ENCODE data around the gene CYB5R4.

CYB5R4 gene, protein sequence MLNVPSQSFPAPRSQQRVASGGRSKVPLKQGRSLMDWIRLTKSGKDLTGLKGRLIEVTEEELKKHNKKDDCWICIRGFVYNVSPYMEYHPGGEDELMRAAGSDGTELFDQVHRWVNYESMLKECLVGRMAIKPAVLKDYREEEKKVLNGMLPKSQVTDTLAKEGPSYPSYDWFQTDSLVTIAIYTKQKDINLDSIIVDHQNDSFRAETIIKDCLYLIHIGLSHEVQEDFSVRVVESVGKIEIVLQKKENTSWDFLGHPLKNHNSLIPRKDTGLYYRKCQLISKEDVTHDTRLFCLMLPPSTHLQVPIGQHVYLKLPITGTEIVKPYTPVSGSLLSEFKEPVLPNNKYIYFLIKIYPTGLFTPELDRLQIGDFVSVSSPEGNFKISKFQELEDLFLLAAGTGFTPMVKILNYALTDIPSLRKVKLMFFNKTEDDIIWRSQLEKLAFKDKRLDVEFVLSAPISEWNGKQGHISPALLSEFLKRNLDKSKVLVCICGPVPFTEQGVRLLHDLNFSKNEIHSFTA

DNA sequence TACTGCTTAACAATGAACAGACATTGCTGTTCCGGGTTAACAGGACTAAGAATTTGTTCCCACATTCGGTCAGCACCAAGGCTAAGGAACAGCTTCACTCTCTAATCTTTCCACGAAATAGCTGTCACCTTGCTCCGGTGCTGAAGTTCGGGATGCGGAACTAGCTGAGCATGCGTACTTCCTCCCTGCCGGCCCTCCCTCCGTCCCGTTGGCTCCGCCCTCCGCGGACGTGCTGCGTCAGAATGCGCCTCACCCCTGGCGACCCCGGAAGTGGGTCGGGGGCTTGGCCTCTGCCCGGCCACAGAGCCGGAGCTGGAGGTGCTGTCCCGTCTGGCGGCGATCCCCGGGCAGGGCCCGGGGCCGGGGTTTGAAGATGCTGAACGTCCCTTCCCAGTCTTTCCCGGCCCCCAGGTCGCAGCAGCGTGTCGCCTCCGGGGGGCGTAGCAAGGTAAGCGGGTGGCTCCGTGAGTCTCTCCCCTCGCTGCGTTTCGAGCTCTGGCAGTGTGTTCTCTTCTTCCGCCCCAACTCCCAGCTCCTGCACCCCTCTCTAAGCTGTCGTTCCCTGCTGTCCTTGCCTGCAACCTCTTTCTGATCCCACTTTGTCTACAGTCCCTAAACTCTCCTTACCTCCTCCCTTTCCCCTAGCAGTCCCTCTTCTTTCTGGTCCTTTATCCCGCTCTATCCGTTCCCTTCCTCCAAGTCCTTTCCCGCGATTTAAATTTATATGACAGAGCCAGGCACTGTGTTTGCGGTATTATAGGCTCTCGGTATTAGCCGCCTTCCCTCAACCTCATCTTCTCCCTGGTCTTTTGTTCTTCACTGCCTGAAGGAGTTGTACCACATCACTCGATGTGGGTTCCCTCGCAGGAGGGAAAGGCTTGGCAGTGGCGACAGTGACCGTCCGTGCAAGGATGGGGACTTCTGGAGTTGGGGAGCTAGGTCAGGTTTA is at the start of gene CYB5R4:
Gene CYB5R4 (plus strand): TSS at position 280 of the 949 bp plus-strand sequence. CDS start 94 bp downstream, at position 374.
- peak; percentile 97 for DNase-seq

DNA sequence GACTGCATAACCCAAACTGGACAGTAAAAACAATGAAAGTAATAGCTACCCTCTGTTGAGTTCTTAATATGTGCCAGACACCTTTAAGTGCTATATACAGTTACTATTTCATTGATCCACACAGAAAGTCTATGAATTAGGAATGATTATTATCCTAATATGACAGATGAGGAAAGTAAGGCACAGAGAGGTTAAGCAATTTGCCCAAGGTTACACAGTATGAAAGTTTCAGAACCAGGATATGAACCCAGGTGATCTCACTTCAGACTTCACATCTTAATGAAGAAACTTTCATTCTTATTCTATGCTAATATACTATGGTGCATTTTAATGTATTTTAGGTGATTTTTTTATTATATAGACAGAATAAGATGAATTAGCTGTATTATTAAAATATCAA is 46.9 kb upstream of the CYB5R4 start:
- DNase-seq = no peak

DNA sequence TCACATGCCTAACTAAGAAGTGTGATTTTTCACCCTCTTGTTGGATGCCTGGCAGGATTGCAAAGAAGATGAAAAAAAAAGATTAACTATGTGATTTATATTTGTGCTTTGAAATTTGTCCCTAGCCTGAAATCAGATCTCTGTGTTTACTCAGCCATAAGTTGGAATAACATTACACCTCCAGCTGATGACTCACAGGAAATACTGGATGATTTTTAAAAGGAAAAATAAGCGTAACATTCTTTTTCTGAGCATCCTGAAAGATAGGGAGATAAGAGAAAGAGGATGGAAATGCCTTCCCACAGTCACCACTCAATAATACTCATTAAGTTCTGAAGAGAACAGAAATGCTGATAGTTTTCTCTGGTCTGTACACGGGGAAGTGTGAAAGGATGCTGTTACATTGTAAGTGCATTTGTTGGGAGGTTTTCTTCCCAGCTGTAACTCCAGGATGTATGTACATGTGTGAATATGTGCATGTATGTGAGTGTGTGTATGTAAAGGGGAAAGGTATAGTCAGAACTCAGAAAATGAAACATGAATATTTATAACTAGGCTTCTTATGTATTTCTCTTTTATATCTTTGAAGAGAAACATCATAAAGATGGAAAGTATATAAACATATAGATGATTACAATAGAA is 43.7 kb upstream of the CYB5R4 start:
- DNase-seq = no peak

DNA sequence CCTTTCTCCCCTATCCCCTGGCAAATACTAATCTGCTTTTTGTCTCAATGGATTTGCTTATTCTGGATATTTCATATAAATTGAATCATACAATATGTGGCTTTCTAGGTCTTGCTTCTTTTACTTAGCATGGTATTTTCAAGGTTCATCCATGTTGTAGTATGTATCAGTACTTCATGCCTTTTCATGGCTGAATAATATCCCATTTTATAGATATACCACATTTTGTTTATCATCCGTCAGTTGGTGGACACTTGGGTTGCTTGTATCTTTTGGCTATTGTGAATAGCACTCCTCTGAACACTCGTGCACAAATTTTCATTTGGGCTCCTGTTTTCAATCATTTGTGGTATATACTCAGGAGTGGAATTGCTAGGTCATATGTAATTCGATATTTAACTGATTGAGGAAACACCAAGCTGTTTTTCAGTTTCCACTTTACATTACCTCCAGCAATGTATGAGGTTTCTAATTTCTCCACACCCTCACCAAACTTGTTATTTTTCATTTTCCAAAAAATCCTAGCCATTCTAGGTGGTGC is 36.8 kb upstream of the CYB5R4 start:
- no peak for DNase-seq

DNA sequence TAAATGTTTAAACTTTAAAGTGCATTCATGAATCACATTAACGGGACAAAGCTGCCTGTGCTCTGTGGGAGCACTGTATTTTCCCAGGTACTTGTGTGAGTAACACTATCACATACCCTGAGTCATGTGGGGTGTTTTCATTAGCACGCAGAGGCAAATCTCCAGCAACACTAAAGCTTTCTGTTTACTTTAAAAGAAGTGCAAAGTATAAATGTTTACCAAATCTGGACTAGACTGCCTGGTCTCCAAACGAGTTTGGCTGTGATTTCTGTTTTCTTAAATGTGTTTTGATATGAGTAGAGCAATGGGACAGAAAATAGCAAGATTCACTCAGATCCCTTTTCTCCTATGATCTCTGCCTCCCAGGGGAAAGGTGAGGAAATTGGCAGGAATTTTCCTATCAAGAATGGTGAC is 35.1 kb upstream of the CYB5R4 start:
- no peak for DNase-seq

DNA sequence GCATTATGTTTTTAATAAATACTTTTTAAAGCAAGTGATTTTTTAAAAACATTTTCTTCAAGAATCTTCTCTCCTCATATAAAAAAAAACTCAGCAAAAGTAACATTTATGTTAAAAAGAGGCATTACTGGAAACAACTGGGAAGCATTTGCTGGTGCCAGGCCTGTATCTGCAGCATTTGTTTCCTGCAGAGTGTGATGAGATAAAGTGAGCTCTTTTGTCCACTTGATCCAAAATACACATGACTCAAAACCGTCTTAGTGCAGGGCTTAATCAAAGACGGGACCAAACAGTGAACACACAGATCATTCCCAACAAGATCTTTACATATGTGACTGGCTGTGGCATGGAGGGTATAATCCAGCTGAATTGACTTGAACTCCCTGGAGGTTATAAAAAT is 34.7 kb upstream of the CYB5R4 start:
- no peak for DNase-seq

DNA sequence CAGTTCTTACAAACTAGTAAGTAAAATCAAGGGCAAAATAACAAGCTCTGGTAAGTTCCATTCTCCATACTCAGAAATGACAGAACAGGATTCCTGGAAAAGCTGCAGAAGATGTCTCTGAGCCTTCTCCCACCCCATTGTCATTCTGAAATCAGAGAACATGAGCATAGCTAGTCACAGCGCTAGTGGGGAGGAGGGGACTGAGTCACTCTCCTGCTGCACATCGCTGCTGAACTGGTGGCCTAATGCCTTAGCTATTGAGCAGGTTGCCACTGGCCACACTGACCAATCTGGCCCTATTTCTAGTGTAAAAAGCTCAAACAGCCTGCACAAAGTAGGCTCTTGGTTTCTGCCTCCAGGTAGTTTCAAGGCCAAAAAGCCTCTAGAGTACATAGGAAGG is 32.4 kb upstream of the CYB5R4 start:
- DNase-seq = no peak

DNA sequence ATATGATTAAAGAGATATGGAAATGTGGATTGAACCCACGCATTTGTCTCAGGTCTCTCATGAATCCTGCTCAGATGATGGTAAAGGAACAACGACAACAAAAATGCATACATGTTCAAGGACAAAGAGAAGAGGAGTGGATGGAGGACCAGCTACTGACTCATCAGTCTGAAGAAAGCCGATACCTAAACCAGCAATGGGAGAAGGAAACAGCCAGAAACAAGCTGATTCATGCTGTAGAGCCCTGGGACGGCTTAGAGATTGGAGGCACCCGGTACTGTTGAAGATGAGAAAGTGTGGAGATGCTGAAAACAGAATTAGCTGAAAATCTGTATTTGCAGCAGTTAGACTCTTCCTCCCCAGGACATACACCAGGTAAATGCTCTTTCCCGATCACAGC is 20.8 kb upstream of the CYB5R4 start:
- DNase-seq = no peak

DNA sequence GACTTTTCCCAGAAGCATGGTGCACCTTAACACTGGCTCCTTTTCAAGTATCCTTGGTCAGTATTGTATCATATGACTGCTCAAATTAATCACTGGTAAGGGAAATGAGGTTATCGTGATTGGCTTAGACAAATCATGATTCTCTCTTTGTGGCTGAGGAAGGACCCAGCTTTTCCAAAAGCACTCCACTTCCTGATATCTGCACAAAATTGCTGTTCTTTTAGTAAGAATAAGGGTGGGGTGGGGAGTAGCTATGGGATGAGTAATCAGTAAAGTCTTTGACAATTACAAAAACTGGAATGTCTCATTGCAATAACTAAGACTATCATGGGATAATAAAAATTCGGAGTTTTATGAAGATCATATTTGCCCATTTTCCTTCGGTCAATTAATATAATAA is 15.3 kb upstream of the CYB5R4 start:
- DNase-seq = no peak

DNA sequence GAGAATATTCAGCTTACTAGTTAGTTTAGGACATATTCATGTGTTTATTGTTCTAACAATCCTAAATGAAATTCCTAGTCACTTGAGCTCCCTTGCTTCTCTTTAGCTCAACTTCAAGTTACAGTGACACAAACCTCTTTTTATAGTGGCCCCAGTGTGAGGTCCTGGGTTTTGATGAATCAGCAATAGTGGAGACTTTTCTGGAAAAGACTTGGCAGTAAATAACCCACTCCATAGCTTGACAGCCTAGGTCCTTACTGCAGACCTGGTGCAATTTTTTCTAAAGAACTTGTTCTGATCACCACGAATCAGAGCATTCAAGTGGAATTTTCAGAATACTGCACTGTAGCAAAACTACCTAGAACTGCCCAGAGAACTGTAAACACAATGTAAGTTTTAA is 13.2 kb upstream of the CYB5R4 start:
- no peak for DNase-seq

DNA sequence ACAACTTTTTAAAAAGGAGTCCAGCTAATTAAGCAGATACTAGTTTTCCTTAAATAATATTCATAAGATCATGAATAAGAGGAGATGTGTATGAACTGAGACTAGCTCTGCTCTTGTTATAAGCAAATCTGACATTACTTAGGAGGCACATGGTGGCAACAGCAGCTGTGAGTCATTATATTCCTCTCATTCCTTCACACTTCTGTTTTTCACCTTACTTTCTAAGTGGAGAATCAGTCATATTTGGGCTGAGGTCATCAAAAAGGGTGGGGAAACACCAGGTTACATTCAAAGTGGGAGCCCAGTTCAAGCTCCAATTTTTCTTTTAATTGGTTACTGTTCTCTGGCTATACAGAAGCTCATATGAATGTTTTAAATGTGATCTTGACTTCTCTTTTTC is 12.3 kb upstream of the CYB5R4 start:
- no peak for DNase-seq

DNA sequence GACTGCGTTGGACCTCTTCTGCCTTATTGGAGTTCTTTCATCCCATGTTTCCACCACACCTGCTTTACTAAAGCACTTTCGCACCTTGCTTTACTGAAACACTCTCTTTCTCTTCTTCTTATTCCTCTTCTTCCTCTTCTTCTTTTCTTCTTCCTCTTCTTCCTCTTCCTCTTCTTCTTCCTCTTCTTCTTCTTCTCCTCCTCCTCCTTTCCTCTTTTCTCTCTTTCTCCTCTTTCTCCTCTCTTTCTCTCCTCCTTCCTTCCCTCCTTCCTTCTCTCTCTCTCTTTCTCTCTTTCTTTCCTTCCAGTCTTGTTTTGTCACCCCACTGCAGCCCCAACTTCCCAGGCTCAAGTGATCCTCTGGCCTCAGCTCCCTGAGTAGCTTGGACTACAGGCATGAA is 10.4 kb upstream of the CYB5R4 start:
- DNase-seq = no peak

DNA sequence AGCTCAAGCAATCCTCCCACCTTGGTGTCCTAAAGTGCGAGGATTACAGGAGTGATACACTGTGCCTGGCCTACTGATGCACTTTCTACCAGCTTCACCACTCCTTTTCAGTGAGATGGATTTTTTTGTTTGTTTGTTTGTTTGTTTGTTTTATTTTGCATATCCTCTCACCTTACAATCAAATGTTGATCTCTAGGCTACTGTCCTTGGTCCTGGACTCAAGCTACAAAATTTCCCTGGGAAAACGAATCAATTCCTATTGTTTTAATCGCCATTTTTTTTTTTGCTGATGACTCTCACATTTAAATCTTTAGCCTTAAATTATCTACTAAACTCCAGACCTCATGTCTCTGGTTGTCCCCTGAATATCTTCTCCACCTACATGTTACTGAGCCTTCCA is 9.9 kb upstream of the CYB5R4 start:
- DNase-seq = no peak

DNA sequence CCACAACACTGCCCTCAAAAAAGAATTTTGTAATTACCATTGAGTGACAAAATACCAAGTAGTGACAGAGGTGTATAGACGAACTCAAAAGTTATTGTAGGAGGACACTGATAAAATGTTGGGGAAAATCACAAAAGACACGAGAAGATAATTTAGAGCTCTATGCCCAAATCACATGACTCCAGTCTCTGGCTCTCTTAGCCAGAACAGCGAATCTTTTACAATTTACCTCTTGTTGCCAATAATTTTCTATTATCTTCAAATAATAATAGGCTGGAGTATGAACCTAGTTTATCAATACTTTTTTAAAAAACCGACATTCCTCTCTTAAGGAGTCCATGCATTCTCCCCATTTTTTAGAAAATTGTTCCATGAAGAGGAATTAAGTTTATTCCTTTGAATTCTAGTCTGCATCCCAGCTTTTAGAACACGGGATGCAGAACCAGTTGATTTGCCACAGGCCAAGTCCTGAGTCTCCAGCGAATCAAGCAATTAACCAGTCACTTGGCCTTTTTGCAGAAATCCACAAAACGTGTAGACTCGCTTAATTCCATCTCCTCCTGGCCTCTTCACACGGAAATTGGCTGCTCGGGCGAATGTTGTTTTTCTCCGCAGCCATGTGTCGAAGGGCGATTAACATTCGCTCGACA is 6.8 kb upstream of the CYB5R4 start:
- no peak for DNase-seq

DNA sequence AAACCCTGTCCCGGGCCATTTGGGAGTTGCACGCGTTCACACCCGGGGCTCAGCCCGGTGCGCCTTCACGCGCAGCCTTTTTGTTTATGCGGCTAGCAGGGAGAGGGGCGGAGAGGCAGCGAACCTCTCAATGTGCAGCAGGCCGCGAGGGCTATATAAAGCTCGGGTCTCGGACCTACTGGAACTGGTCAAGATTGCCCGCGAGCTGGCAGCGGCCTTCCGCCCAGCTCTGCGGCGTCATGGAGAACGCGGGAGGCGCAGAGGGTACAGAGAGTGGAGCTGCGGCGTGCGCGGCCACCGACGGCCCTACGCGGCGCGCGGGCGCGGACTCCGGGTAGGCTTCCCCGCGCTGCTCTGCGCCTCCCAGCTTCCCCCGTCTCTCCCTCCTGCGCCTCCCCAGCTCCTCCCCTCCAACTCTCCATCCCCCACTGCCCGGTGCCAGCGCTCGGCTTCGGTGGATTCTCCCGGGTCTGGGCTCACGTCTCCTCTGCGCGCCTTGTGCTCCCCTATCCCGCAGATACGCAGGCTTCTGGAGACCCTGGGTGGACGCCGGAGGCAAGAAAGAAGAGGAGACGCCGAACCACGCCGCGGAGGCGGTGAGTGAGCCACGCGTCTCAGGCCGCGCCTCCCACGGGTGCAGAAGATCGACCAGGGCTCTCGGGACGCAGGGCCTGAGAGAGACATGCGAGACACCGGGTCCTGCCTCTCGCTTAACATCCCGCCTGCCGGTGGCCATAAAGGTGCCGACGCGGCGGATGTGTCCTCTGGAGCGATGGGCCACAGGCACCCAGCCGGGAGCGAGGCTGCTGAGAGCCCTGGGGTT is 6.1 kb upstream of the CYB5R4 start, which contains the start of gene RIPPLY2:
Gene RIPPLY2 (plus strand): TSS at position 183 of the 823 bp plus-strand sequence. CDS start 57 bp downstream, at position 240.
- peak; percentile 65 for DNase-seq

DNA sequence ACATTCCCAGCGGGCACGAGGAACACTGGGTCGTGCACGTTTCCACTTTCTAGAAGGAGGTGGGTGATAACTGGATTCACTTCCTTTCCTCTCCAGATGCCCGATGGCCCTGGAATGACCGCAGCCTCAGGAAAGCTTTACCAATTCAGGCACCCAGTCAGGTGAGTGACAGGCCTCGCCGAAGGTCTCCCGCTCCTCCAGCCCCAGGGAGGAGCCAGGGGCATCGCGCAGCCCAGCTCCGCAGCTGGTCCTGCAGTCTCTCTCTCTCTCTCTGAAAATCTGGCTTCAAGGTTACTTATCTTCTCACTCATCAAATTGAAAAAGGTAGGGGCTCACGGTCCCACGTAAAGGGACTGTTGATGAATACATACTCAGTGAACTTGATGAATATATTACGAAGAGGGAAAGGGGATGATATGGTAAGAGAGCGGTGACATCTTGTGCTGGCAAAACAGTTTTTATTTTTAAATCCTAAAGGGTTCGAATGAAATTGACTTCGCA is 5.4 kb upstream of the CYB5R4 start:
- no peak for DNase-seq

DNA sequence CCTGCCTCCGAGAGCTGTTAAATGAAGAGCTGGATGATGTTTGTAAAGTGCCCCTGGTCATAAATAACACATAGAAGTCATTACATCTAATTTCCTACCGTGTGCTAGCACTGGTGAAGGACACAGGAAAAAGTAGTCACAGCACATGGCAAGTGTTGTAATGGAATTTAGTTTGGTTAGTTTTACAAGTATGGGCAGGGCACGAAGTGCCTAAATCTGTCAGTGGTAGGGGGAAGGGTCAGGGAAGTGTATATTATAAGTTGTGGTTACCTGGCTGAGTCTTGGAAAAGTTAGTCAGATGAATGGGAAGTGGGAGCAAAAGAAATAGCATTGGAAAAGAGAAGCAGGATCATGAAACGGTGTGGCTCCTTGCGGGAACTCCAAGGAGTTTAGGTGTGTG is 4.7 kb upstream of the CYB5R4 start:
- no peak for DNase-seq

DNA sequence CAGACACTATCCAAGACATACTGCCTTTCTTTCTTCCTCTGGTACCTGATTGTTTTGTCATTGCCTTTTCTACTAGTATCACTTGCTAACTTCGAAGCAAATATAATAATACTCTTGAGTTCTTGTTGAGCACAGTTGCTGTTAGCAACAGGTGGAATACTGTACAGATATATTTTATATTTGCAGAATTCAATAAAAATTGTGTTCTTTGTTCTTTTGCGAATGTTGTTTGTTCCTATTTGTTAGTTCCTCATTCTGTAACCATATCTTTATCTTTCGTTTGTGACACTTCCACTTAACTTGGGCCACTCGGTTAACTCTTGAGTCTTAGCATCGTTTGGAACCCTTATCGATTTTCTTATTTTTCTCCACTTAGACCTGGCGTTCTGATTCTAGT is 868 bp downstream of the CYB5R4 start:
- no peak for DNase-seq

DNA sequence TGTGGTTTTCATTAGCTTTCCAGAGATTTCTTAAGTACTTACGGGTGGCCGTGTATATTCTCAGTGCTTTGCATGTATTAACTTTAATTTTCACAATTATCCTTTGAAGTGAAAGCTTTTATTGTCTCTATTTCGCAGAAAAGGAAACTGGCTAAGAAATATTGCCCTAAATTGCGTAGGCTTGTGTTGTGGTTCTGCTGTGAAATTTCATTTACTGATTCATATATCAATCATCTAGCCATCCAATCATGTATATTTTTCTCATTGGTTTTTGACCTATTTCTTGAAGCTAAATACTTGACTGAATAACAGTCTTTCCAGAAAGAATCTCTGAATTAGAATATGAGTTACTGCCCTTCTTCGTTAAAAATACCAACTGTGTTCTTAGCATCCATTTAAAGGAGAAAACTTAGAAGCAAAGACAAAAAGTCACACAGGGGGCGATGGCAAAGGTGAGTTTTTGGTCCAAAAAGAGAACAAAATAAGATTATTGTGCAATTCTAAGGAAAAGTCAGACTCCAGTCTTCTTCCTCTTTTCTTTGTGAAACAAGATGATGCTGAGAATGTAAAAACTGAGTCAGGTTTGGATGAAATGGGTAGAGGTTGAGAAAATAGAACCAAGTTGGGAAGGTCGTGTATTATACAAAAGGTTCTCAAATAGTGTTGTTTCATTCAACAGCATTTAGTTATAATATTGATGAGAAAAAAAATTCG is 1.4 kb downstream of the CYB5R4 start:
- no peak for DNase-seq

DNA sequence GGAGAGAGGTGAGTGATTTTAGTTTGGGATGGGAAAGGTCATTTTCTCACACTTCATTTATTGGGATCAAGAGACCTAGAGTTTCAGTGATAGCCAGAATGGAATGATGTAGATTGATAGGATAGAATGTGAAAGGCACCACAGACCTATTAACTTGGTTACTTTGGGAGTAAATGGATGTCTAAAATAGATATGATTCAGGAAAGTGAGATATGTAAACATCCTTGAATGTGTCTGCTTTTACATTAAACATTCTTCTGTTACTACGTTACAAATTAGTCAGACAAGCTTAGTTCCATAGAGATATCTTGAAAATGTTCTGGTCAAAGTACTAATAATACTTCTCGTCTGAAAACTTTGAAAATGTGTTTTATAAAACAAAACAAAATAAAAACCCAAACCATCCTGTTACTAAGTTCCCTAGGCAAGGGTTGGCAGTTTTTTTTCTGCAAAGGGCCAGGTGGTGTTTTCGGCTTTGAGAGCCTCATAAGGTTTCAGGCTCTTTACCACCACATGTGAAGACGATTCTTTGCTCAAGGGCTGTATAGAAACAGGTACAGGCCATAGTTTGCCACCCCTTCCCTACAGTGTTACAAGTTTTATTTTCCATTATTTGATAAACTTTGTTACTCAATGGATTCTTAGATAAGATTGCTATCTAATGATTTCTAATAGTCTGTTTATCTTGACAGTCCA is 3.4 kb downstream of the CYB5R4 start:
- DNase-seq = no peak
